Retinal pigment epithelial cell (primary cell): Measurements from ENCODE around the gene MOG.
A peak's percentile ranks its signal among the peaks of the same experiment; 100 is the strongest.

Experiments used
- DNase-seq: peaks from one replicate; pipeline ENCODE4 v3.0.0-alpha.2; 2010; ENCODE audit warnings: low read depth
- H3K4me3 ChIP-seq: 2 replicates; pipeline ENCODE4 v1.5.1; 2011; ENCODE audit warnings: mild to moderate bottlenecking, low read length, control low read depth, moderate library complexity
- TF ChIP-seq, protein P1 (sequence below): conservative IDR thresholded peaks from 2 replicates; pipeline ENCODE4 v1.5.1; 2011; ENCODE audit warnings: low read depth, low read length, control low read depth, inconsistent platforms

Gene MOG

DNA sequence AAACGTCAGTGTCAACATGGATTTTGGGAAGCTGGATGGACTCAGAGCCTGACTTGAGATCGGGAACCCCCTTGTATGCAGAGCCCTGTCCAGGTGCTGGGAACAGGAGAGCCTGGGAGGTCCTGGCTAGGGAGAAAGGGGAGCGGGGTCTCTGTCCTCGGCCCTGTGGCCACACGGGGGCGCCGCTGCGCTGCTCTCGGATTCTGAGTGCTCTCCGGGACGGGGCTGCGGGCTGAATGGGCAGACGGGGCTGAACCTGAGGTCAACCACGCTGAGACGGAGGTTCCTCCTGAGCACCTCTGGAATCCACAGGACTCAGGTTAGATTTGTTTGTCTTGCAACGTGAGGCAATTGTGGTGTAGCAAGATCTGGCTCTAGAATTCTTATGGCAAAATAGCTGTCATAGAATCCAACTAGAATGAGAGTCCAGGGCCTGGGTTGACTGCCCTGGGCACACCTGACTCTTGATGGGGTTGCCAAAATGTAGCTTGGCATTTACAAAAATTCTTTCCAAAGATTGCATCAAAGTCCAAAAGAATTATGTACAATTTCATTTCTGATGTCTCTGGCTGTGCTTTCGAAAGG lies 45.7 kb downstream of the MOG start:
- DNase-seq: no peak
- TF ChIP-seq, protein P1, sequence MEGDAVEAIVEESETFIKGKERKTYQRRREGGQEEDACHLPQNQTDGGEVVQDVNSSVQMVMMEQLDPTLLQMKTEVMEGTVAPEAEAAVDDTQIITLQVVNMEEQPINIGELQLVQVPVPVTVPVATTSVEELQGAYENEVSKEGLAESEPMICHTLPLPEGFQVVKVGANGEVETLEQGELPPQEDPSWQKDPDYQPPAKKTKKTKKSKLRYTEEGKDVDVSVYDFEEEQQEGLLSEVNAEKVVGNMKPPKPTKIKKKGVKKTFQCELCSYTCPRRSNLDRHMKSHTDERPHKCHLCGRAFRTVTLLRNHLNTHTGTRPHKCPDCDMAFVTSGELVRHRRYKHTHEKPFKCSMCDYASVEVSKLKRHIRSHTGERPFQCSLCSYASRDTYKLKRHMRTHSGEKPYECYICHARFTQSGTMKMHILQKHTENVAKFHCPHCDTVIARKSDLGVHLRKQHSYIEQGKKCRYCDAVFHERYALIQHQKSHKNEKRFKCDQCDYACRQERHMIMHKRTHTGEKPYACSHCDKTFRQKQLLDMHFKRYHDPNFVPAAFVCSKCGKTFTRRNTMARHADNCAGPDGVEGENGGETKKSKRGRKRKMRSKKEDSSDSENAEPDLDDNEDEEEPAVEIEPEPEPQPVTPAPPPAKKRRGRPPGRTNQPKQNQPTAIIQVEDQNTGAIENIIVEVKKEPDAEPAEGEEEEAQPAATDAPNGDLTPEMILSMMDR: peak; percentile 73
- H3K4me3 ChIP-seq: no peak overlapping the region

DNA sequence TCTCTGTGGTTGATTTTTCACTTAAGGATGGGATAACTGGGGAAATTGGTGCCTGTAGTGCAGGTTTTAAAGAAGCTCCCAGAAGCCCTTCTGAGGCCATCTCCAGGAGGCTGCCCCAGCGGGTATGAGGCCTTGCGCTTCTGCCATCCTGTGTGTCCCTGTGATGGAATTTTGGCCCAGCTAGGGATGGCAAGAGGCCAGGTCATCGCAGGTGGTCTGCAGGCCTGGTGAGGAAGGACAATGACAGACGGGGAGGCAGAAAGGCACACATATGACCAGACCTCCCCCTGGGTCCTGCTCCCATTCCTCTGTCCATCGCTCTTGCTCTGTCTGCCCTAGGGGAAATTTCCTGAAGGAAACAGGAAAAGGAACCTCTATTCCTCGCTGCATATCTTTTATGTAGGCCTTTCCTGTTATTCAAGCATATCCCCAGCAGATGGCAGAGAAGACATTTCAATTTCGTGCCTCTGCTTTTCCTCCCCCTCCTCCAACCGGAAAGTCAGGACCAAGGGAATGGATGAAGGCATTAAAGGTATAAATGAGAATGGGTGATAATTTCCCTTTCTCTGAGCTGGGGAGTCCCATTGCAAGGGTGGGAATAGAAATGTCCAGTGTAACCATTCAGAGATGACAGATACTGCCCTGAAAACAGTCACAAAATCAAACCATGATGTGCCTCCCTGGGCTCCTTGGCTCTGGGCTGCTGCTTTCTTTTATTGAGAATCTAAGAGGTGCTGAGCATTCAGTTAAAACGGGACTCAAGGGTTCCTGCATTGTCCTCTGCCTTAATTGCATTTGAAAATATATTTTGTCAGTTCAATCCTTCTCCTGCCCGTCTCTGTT lies 48.7 kb downstream of the MOG start:
- H3K4me3 ChIP-seq: no peak overlapping the region
- TF ChIP-seq, protein P1: peak; percentile 51
- DNase-seq: no peak

DNA sequence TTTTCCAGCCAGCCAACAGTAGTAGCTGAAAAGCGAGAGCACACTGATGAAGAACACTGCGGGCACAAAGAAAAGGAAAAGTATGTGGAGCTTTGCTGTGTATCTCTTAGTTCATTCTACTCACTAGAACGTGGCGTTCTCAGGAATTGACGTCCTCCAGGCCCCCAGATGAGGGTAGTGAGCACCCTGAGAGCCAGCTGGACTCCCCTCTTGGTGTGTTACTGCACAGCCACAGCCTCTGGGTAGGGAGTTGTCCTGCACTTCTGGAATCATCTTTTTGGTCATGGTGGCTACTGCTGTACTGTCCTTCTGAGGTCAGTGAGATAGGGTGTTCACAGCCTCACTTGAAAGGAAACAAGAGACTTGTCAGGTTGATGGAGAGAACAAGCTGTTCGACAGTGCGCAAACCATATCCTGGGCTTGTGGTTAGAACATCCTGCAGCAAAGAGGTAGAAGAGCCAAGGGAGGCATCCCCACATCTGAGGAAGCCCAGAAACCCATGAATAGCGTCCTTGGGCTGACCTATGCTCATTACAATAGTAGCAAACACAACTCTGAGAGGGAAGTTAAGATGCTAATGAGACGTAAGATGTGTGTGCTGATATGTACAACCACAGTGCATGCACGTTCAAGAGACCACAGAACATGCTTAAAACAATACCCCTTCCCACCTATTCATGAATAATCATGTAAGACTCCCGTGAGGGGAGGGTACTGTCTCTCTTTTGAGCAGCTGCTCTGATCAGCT lies 51.7 kb downstream of the MOG start:
- no peak for DNase-seq

DNA sequence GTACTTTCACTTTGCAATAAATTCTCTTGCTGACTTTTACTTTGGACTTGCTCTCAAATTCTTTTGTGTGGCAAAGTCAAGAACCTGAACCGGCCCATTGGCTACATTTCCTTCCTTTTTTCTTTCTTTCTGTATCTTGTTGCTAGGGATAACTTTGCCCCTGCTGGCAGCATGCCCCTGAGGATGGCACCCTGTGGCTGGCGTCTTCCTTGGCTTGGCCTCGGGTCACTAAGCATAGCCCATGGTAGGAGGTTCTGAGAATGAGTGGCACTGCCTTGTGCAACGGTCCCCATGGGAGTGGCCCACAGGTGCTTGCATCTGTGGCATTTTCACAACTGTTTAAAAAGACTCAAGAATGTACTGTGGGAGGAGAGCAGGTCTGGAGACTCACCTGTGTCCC lies 52.3 kb downstream of the MOG start:
- TF ChIP-seq, protein P1: no peak
- no peak for DNase-seq
- no peak overlapping the region for H3K4me3 ChIP-seq

More for the DNA sequence above, 51.7 kb downstream of the MOG start:
- H3K4me3 ChIP-seq: no peak overlapping the region
- TF ChIP-seq, protein P1: no peak

DNA sequence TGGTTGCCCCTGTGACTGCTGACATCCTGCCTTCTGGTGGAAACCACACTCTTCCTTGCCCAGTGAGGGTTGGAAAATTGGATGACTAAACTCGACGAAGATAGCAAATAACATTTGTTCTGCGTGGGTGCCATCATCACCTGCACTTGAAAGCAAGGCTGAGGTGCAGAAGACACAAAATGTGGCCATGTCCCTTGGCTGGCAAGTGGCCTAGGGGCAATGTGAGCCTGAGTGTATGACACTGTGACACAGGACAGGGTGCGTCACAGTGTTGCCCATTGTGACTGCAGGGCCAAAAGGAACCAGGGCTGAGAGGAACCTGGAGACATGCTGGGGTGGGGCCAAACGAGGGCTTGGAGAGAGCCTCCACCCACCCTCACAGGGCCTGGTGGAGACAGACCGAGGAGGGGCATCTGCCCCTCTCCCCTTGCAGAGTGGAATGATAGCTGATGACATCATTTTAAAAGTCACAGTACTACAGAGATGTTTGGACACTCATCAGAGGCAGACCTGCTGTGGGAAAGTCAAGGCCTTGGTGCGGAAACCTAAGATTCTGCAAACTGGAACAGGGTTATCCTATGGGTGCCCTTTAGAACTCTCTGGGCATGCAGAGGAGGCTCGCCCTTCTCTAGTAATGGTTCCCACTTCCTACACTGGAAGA lies 53.5 kb downstream of the MOG start:
- no peak for DNase-seq
- TF ChIP-seq, protein P1: no peak
- H3K4me3 ChIP-seq: no peak overlapping the region

DNA sequence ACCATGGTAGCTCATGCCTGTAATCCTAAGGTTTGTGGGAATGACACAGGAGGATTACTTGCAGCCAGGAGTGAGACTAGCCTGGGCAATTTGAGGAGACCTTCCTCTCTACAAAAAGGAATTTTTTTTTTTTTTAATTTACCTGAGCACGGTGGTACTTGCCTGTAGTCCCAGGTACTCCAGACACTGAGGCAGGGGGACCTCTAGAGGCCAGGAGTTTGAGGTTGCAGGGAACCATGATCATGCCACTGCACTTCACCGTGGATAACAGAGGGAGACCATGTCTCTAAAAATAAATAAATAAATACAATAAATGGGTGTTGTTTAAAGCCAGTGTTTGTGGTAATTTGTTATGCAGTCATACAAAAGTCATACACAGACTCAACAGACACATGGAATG lies 64.0 kb downstream of the MOG start:
- no peak overlapping the region for H3K4me3 ChIP-seq
- DNase-seq: no peak
- TF ChIP-seq, protein P1: no peak
